Activated CD8-positive, alpha-beta T cell treated with anti-CD3 and anti-CD28 coated beads for 36 hours (primary cell): ENCODE data around the gene ISM1. TPM values are rescaled to one million over a fixed set of nuclear protein-coding genes. Genes with fewer than 3 reads are reported as not detected.
A peak's percentile ranks its signal among the peaks of the same experiment; 100 is the strongest.

Experiments used
- ATAC-seq: fragments of 200-7000 bp; cut with Tn5 transposase; one replicate; pipeline ENCODE4 v1.10.0; 2021; ENCODE audit warnings: mild to moderate bottlenecking, moderate library complexity
- CTCF ChIA-PET: fragments of 350-600 bp; sonication (Branson Sonifier 250); formaldehyde crosslinking; loops from one replicate; lab custom pipeline; 2021; ENCODE audit warnings: antibody characterized with exemption; lab: Charles Lee
- POLR2A ChIA-PET: fragments of 350-600 bp; sonication (Branson Sonifier 250); formaldehyde crosslinking; loops from one replicate; lab custom pipeline; 2021; ENCODE audit warnings: antibody characterized with exemption; lab: Charles Lee
- DNase-seq: peaks from one replicate; pipeline ENCODE4 v3.0.0-alpha.2; 2020
- H3K27ac Mint-ChIP-seq: one replicate; pipeline ENCODE4 v1.8.0; 2021; ENCODE audit warnings: mild to moderate bottlenecking, mixed read lengths
- H3K27me3 Mint-ChIP-seq: one replicate; pipeline ENCODE4 v1.8.0; 2021; ENCODE audit warnings: mixed read lengths
- H3K36me3 Mint-ChIP-seq: one replicate; pipeline ENCODE4 v1.8.0; 2021; ENCODE audit warnings: low read depth, mixed read lengths
- H3K4me1 Mint-ChIP-seq: one replicate; pipeline ENCODE4 v1.8.0; 2021; ENCODE audit warnings: low read depth, mixed read lengths
- H3K4me3 Mint-ChIP-seq: one replicate; pipeline ENCODE4 v1.8.0; 2021; ENCODE audit warnings: mild to moderate bottlenecking, moderate library complexity, mixed read lengths
- H3K9me3 Mint-ChIP-seq: one replicate; pipeline ENCODE4 v1.8.0; 2021; ENCODE audit warnings: mixed read lengths
- intact Hi-C: fragments of 100-400 bp; cut with micrococcal nuclease; formaldehyde crosslinking; loops from one replicate; pipeline ENCODE4 v1.10.0; 2022
- total RNA-seq, 2 experiments: library from RNA; stranded (reverse); gene quantifications; one replicate each; pipeline ENCODE4 v1.2.3, GENCODE V29; 2021
- TF ChIP-seq, protein P1 (sequence below): fragments of 200-600 bp; IDR thresholded peaks from one replicate; pipeline ENCODE4 v1.8.0; 2022; ENCODE audit warnings: antibody characterized with exemption, mild to moderate bottlenecking

ISM1 gene
- total RNA-seq, 2 experiments from 2014 or later = 0.77 to 1.4 TPM

GRCh38 chr20:13259921-13260320, 38.8 kb downstream of the ISM1 start:
- H3K9me3 Mint-ChIP-seq = no peaks in the 10 kb centered on the region
- H3K27me3 Mint-ChIP-seq = no peaks in the 10 kb centered on the region
- no peak overlapping the region for H3K4me3 Mint-ChIP-seq
- POLR2A ChIA-PET = interaction anchor here (2.0 kb wide), 1 partner anchor 38 kb away, joined by 5 read pairs; the partner anchor contains the start of gene ISM1
- H3K36me3 Mint-ChIP-seq = no peaks in the 10 kb centered on the region
- H3K27ac Mint-ChIP-seq = no peak overlapping the region
- H3K4me1 Mint-ChIP-seq = peaks cover 11% of the 10 kb centered on the region
- no peak for DNase-seq
- ATAC-seq = no peak
- intact Hi-C loops = loop anchor here (5.0 kb wide), 1 partner anchor 33 kb away; no protein-coding TSS in a partner anchor
- CTCF ChIA-PET = interaction anchor here (0.6 to 6.2 kb wide), 11 partner anchors 10 to 296 kb away, joined by 3 to 73 read pairs (median 4); partner anchors contain the start of gene ISM1
- TF ChIP-seq, protein P1, sequence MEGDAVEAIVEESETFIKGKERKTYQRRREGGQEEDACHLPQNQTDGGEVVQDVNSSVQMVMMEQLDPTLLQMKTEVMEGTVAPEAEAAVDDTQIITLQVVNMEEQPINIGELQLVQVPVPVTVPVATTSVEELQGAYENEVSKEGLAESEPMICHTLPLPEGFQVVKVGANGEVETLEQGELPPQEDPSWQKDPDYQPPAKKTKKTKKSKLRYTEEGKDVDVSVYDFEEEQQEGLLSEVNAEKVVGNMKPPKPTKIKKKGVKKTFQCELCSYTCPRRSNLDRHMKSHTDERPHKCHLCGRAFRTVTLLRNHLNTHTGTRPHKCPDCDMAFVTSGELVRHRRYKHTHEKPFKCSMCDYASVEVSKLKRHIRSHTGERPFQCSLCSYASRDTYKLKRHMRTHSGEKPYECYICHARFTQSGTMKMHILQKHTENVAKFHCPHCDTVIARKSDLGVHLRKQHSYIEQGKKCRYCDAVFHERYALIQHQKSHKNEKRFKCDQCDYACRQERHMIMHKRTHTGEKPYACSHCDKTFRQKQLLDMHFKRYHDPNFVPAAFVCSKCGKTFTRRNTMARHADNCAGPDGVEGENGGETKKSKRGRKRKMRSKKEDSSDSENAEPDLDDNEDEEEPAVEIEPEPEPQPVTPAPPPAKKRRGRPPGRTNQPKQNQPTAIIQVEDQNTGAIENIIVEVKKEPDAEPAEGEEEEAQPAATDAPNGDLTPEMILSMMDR = no peak

- no peaks in the 10 kb centered on the region for H3K27me3 Mint-ChIP-seq
- no peak for ATAC-seq
- ChIA-PET POLR2A (interaction anchor here (2.0 kb wide), 1 partner anchor 39 kb away, joined by 5 read pairs; the partner anchor contains the start of gene ISM1), CTCF (interaction anchor here (0.6 to 6.2 kb wide), 15 partner anchors 9 to 297 kb away, joined by 3 to 73 read pairs (median 4); partner anchors contain the start of gene ISM1)
- TF ChIP-seq, protein P1 = no peak
- intact Hi-C loops = loop anchor here (5.0 kb wide), 1 partner anchor 33 kb away; no protein-coding TSS in a partner anchor
- DNase-seq = no peak
- H3K4me1 Mint-ChIP-seq = peaks cover 11% of the 10 kb centered on the region
- H3K36me3 Mint-ChIP-seq = no peaks in the 10 kb centered on the region
- no peak overlapping the region for H3K4me3 Mint-ChIP-seq
- no peaks in the 10 kb centered on the region for H3K9me3 Mint-ChIP-seq
- no peak overlapping the region for H3K27ac Mint-ChIP-seq
These were observed 39.7 kb downstream of the ISM1 start for GRCh38 chr20:13260650-13261279.

- Mint-ChIP-seq H3K27me3 (no peaks in the 10 kb centered on the region), H3K4me3 (no peak overlapping the region), H3K36me3 (no peaks in the 10 kb centered on the region), H3K27ac (no peak overlapping the region), H3K9me3 (no peaks in the 10 kb centered on the region), H3K4me1 (peaks cover 10% of the 10 kb centered on the region)
- ATAC-seq (peak; percentile 94), DNase-seq (peak; percentile 84)
- POLR2A ChIA-PET = interaction anchor here (2.0 kb wide), 1 partner anchor 40 kb away, joined by 5 read pairs; the partner anchor contains the start of gene ISM1
- intact Hi-C loops = loop anchor here (1.0 to 5.0 kb wide), 2 partner anchors 34 to 142 kb away; no protein-coding TSS in a partner anchor
- CTCF ChIA-PET = interaction anchor here (0.6 to 6.2 kb wide), 21 partner anchors 8 to 337 kb away, joined by 3 to 73 read pairs (median 4); partner anchors contain the start of gene ISM1
- TF ChIP-seq, protein P1 = peak; percentile 76
These were observed 40.6 kb downstream of the ISM1 start for GRCh38 chr20:13261460-13262301.

DNA sequence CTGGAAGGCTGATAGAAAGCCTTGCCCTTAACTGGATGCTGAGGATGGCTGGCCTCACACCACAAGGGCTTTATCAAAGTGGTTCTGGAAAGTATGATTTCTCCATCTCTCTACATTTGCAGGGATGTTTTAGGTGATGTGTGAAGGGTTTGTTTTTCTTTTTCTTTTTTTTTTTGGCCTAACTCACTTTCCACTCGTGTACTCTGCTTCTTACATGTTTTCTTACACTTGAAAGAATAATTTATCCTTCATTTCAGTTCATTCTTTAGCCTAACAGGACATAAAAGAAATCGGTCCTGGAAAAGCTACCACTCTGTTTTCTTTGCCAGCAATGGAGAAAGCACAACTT, 41.2 kb downstream of the ISM1 start:
- intact Hi-C loops = loop anchor here (1.0 to 5.0 kb wide), 2 partner anchors 35 to 143 kb away; no protein-coding TSS in a partner anchor
- ATAC-seq = no peak
- TF ChIP-seq, protein P1 = peak; percentile 9
- H3K27ac Mint-ChIP-seq = no peak overlapping the region
- CTCF ChIA-PET = interaction anchor here (0.6 to 6.2 kb wide), 16 partner anchors 9 to 337 kb away, joined by 3 to 73 read pairs (median 4); no protein-coding TSS in a partner anchor
- peaks cover 8% of the 10 kb centered on the region for H3K4me1 Mint-ChIP-seq
- POLR2A ChIA-PET = no interaction called here
- no peaks in the 10 kb centered on the region for H3K36me3 Mint-ChIP-seq
- no peak overlapping the region for H3K4me3 Mint-ChIP-seq
- no peaks in the 10 kb centered on the region for H3K9me3 Mint-ChIP-seq
- H3K27me3 Mint-ChIP-seq = no peaks in the 10 kb centered on the region
- DNase-seq = no peak
